Fibroblast of skin of left biceps (primary cell): Measurements from ENCODE around the gene IL21R.
"Not testable (repeated sequence)": the region's sequence is repeated elsewhere in the genome, so short reads cannot be mapped to it uniquely, and the experiment has no call there.

Experiments
- DNase-seq, 2 experiments: peaks; one replicate each; pipeline ENCODE4 v3.0.0-alpha.2; 2013; ENCODE audit warnings: low read depth in 2 of 2

IL21R gene

GRCh38 chr16:27402569-27402963 lies 592 bp downstream of the IL21R start:
- DNase-seq = no peak

- DNase-seq = no peak
Measured at GRCh38 chr16:27402964-27403600, 1.1 kb downstream of the IL21R start.

- DNase-seq = no peak
Measured at GRCh38 chr16:27403601-27403992, 1.6 kb downstream of the IL21R start.

DNA sequence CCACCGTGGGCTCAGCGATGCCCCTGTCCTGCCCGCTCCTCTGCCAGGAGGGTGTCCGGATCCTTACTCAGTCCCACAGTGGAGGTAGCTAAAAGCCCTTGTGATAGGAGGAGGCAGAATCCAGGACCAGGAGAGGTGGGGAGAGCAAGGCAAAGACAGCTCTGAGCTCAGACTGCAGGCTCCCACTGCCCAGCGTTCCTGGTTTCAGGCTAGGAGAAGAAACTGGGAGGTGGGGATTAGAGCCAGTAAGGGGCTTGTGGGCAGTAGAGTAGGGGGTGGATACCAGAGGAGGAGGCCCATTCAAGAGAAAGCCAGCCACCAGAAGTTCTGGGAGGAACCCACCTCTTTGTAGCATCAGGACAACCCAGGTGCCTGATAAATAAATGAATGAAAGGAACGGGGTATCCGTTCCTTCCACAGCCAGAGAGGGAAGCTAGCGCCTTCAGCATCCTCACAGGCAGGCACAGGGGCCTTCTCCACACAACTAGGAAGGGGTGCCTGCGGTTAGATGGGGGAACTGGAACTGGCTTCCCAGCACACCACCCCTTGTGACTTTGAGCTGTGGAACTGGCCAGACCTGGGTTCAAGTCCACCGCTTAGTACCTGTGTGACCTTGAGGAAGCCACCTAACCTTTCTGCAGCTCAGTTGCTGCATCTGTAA lies 2.3 kb downstream of the IL21R start:
- no peak for DNase-seq

GRCh38 chr16:27405546-27406451 lies 3.8 kb downstream of the IL21R start:
- no peak for DNase-seq

- no peak for DNase-seq
Measured at GRCh38 chr16:27406511-27407128, 4.6 kb downstream of the IL21R start.

DNA sequence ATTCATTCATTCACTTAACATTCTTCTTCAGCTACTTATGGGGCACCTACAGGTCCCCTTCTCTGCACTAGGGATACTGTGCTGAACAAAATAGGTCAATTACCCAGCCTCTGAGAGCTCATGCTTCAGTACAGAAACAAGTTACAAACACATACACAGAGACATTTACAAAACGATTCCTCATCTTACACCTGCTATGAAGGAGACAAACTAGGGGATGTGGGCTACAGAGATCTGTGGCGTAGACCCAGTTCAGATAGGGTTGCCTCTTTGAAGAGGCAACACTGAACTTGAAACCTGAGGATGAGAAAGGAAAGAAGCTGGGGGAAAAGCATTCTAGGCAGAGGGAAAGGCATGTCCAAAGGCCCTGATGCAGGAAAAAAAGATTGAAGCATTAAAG lies 5.2 kb downstream of the IL21R start:
- no peak for DNase-seq

DNA sequence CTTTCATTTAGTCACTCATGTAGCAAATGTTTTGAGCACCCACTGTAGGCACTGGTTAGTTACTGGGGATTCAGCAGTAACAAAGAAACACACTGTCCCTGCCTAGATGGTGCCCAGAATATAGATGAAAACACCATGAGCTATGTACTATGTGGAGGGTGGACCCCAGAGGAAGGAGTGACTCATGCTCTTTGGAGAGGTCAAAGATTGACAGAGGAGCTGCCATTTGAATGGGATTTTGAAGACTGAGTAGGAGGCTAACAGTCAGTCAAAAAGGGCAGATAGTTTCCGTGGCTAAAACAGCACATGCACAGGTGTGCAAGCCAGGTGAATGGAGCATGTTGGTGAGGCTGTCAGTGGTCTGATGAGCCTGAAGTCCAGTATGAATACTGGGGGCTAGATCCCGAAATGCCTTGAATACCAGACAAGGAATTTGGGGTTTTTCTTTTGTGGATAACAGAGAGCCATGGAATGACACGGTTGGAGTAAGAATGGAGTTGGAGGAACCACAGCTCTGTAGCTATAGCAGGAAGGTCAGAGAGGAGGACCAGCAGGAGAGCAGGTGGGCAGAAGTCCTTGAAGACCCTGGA lies 6.1 kb downstream of the IL21R start:
- no peak for DNase-seq

GRCh38 chr16:27408602-27409031 lies 6.6 kb downstream of the IL21R start:
- no peak for DNase-seq

DNA sequence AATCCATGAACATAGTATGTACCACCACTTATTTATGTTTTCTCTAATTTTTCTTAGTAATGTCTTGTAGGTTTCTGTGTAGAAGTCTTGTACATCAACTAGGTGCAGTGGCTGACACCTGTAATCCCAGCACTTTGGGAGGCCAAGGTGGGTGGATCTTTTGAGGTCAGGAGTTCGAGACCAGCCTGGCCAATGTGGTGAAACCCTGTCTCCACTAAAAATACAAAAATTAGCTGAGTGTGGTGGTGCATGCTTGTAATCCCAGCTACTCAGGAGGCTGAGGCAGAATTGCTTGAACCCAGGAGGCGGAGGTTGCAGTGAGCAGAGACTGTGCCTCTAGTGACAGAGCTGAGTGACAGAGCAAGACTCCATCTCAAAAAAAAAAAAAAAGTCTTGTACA lies 8.0 kb downstream of the IL21R start:
- not testable (repeated sequence) for DNase-seq

DNA sequence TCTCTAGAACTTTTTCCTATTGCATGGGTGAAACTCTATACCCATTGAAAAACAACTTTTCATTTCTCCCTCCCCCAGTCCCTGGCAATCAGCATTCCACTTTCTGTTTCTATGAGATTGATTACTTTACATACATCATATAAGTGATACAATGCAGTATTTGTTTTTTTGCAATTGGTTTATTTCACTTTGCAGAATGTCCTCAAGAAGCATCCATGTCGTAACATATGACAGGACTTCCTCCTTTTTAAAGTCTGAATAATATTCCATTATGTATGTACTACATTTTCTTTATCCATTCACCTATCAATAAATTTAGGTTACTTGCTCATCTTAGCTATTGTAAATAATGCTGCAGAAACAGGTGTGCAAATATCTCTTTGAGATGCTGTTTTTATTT lies 8.8 kb downstream of the IL21R start:
- no peak for DNase-seq

GRCh38 chr16:27413956-27414355 lies 12.0 kb downstream of the IL21R start:
- DNase-seq = no peak

DNA sequence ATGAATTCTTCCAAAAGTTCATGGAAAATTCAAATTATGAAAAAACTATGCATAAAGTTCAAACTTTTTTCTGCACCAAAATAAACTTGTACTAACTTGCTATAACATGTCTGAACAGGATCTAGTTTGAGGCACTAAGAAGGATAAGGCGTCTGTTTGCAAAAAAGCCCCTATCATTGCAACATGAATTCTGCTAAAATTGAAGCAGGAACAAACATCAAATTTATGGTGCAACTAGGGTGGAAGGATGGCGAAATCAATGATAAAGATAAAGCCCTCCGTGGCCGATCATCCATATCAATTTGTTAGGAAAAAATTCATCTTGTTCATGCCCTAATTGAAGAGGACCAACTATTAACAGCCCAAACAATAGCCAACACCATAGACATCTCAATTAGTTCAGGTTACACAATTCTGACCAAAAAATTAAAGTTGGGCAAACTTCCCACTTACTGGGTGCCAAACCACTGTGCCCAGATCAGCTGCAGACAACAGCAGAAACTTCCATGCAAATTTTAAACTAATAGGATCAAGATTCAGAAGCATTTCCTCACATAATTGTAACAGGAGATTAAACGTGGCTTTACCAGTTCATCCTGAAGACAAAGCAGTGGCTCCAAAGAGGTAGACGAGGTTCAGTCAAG lies 12.9 kb downstream of the IL21R start:
- DNase-seq = no peak

DNA sequence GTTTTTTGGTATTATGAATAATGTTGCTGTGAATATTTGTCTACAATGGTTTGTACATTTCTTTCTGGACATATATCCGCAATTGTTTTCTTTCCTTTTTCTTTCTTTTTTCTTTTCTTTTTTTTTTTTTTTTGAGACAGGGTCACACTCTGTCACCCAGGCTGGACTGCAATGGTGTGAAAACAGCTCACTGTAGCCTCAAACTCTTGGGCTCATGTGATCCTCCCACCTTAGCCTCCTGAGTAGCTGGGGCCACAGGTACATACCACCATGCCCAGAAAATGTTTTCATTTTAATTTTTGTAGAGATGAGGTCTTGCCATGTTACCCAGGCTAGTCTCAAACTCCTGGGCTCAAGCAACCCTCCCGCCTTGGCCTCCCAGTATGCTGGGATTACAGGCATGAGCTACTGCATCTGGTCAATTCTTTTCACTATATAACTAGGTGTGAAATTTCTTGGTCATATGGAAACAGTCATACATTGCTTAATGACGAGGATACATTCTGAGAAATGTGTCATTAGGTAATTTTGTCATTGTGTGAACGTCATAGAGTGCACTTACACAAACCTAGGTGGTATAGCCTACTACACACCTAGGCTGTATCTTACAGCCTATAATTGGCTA lies 15.2 kb downstream of the IL21R start:
- DNase-seq = no peak

- DNase-seq = no peak
Measured at GRCh38 chr16:27421961-27422740, 20.2 kb downstream of the IL21R start.

DNA sequence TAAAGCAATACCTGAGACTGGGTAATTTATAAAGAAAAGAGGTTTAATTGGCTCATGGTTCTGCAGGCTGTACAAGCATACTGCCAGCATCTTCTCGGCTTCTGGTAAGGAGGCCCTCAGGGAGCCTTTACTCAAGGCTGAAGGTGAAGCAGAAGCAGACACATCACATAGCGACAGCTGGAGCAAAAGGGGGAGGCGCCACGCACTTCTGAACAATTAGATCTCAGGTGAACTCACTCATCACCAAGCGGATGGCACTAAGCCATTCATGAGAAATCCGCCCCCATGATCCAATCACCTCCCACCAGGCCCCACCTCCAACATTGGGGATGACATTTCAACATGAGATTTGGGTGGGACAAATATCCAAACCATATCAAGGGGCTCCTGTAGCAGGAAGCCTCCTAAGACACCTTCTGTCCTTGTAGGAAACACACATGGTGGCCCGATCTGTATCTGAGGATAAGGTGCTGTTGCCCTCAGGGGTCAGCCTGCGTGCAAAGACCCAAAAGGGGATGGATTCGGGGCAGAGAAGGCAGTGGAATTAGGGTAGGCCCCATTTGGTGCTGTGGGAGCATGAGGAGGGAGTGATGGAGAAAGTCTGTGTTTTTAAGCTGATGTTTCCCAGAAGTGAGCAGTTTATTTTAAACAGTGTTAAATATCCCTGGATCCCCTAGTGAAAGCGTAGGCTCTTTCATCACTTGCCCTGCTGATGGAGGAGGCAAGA lies 23.0 kb downstream of the IL21R start:
- DNase-seq = no peak

- DNase-seq = no peak
Measured at GRCh38 chr16:27425961-27426360, 24.0 kb downstream of the IL21R start.

GRCh38 chr16:27426423-27427408 lies 24.7 kb downstream of the IL21R start:
- DNase-seq = peak; percentile 42
